ENCODE measurements around the gene TAMALIN.

GRCh38 chr12:51973560-51973959 lies 33.2 kb upstream of the TAMALIN start:
- TF ChIP-seq POLR2A (IDR thresholded peaks at IDR 0.05; ENCODE audit: low read length): no peak
- TF ChIP-seq GATA1 (IDR thresholded peaks at IDR 0.05; ENCODE audit: low read depth, low read length): no peak
